ENCODE results near the gene KIAA1549. TPM values are rescaled to one million over a fixed set of nuclear protein-coding genes. Genes with fewer than 3 reads are reported as not detected.

The KIAA1549 gene
- total RNA-seq, 1 donor from 2014 or later, result 2.5 TPM

DNA sequence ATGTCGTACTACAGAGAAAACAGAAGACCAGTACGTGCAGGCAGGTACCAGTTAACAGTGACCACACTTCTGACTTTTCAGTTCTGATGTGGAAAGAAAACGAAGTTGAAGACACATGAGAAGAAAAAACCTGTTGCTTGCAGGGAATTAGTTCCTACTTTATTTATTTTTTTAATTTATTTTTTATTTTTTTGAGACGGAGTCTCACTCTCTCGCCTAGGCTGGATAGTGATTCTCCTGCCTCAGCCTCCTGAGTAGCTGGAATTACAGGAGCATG is 109.4 kb downstream of the KIAA1549 start:
- intact Hi-C loops (cut with micrococcal nuclease), result no loop called here

DNA sequence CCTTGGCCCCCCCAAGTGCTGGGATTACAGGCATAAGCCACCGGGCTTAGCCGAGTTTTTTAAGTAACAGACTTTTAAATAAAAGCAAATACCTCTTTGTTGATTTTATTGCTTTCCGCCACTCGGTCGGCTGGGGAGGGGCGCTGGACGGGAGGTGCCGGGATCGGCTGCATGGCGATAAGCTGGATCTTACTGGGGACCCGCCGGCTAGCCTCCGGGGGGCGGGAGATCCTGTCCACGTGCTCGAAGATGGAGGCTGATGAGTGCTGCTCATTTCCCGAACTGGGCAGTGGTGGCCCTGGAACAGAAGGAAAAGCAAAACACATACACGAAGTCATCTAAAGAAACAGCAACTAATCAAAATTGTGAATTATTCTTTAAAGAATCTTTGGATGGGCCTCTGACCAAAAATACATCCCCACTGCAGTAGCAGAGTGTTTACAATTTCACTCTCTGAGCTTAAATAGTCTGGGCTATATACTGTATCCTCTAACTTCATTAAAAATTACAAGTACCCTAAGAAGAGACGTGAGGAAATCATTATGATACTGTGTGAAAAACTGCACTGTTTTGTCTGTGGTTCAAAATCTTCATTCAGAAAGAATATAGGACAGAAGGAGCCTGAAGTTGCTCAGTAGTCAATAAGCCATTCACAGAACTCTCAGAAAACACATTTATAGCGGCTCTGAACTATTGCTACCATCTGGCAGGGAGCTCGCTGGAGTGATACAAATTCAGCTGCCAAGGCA is 110.0 kb downstream of the KIAA1549 start:
- DNase-seq (no peak), ATAC-seq (no peak)
- intact Hi-C loops (cut with micrococcal nuclease), result no loop called here

More for the DNA sequence above, 109.4 kb downstream of the KIAA1549 start:
- no peak for ATAC-seq
- no peak for DNase-seq

DNA sequence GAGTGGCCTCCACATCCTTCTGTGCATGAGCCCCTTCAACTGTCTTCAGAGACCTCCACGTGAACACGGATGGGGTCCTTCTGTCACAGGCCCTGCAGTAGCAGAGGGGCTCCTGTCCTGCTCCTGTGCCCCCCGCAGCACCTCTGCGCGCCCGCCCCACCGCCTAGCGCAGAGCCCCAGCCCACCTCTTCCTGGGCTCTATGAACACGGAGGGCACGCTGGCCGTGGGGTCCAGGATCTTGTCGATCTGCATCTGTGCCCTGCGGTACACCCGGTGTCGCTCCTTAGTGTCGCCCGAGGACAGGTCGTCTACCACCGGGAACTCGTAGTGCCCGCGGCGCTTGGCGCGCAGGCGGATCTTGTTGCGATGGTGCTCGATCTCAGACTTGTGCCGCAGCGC is 111.8 kb downstream of the KIAA1549 start:
- DNase-seq (no peak), ATAC-seq (no peak)
- intact Hi-C loops (cut with micrococcal nuclease), result no loop called here

DNA sequence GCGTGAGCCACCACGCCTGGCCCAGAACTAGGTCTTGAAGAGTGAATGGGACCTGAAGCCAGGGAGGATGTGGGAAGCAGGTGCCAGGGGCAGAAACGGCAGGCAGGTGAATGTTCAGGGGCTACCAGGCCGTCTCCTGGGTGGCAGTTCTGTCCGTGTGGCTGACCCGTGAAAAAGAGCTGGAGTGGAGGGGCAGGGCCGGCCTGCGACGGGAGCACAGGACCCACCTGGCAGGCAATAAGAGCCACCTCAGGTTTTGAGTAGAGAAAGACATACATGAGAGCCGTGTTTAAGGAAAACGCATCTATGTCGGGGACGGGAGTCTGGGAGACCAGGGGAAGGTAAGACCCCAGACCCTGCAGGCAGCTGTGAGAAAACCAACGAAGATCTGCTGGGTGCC is 112.5 kb downstream of the KIAA1549 start:
- ATAC-seq, result no peak

DNA sequence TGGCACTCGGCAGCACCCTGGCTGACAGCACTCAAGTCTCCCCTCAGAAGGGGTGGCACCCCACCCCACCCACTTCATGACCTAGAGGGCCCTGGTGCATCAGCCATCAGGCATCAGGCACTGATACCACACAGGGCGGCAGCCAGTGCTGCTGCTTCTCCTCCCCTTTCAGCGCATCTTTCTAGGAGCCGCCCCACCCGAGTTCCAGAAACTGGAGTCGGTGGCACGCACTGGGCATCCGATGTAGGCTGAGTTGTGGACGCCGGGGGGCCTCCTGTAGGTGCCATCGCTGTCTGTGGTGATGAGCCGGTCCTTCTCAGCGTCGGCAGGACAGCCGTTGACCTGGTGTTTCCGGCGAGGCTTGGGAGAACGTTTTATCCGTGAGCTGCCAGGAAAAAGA is 113.4 kb downstream of the KIAA1549 start:
- DNase-seq (no peak), ATAC-seq (no peak)
- intact Hi-C loops (cut with micrococcal nuclease), result no loop called here

More for the DNA sequence above, 112.5 kb downstream of the KIAA1549 start:
- no peak for DNase-seq
- intact Hi-C loops (cut with micrococcal nuclease), result no loop called here

DNA sequence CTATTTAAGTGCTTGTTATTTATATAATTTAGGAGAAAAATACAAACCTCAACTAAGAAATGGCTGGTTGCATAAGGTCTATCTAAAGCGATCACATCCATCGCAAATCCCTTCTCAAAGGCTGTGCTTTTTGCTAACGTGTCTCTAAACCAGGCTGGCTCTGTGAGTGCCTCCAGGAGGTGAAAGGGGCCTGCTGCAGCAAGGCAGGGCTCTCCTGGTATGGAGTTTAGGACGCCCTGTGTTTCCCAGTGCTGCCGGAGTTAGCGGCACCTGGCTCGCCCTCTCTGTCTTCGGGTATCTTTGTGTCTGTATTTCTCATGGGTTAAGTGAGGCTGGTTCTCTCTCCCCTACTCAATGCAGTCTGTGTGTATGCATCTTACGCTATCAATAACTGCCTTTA is 114.8 kb downstream of the KIAA1549 start:
- no peak for DNase-seq
- intact Hi-C loops (cut with micrococcal nuclease), result no loop called here
- no peak for ATAC-seq

DNA sequence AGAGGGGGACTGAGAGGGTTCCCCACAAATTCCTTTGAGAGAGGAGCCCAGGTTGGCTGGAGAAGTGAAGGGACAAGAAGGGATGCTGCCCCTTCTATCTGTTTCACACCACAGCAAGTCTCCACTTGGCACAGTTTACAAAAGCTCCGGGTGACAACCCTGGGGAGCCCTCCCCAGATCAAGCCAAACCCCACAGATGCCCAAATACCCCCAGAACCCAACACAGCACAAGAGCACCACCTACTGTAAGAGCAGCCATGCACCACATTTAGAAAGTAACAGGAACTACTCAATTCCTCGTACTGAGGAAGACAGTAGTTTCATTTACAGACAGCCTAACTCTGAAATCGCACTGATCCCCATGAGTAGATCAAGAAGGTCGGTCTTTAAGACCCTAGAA is 115.3 kb downstream of the KIAA1549 start:
- ATAC-seq (no peak), DNase-seq (no peak)
- intact Hi-C loops (cut with micrococcal nuclease), result no loop called here

DNA sequence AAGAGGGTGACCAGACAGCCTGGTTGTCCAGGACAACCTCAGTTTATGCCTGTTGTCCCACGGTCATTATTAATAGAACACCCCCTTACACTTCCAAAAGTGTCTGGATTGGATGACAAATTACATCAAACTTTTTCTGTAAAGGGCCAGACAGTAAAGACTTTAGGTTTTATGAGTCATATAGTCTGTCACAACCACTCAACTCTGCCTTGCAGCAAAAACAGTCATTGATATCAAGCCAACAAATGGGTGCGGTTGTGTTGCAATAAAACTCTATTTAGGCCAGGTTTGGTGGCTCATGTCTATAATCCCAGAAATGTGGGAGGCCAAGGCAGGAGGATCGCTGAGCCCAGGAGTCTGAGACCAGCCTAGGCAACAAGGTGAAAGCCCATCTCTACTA is 116.5 kb downstream of the KIAA1549 start:
- intact Hi-C loops (cut with micrococcal nuclease), result no loop called here
- DNase-seq (no peak), ATAC-seq (no peak)

DNA sequence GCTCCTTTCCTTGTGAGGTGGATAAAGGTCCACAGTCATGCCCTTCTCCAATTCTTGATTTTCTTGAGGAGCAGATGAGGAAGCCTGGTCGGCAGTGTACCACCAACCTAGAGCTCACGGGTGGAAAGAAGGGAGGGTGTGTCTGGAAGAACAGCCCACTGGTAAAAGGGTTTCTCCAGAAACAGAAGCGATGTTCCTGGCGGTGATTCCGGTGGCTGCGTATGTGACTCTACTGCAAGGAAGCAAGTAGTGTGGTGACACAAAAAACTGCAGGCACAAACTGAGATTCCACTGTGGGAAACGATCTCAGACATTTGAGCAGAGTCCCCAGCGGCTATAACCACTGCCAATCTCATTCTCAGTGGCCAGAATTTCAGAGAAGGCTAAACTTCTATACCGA is 117.3 kb downstream of the KIAA1549 start:
- ATAC-seq (no peak), DNase-seq (no peak)
- intact Hi-C loops (cut with micrococcal nuclease), result no loop called here

DNA sequence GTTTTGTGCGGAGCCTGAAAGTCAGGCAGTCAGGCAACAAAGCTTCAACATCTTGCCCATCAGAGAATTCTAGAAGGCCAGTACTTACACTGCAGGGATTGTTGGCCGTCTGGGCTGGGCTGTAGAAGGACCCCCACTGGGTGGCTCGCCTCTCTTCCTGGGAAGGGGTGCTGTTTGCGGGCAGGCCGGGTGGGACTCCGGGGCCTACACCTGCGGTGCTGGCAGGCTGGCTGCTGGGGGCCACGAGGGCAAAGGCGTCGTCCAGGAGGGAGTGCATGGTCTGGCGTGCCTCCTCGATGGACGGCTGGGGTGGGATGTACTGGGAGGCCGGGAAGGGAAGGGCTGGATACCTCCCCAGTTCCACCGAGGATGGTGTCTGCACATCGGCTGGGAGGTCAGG is 120.1 kb downstream of the KIAA1549 start:
- ATAC-seq (no peak), DNase-seq (no peak)
- intact Hi-C loops (cut with micrococcal nuclease), result no loop called here

DNA sequence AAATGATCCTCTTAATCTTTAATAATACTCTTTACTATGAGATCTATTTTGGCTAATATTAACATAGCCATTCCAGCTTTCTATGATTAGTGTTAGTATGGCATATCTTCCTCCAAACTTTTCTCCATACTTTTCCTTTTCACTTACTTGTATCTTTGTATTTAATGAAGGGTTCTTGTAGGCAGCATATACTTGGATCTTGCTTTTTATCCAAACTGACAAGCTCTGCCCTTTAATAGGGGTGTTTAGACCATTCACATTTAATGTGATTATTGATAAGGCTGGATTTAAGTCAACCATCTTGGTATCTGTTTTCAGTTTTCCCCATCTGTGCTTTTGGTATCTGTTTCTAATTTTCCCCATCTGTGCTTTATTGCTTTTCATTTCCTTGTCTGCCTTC is 123.5 kb downstream of the KIAA1549 start:
- no peak for ATAC-seq
- no peak for DNase-seq
- intact Hi-C loops (cut with micrococcal nuclease), result no loop called here

DNA sequence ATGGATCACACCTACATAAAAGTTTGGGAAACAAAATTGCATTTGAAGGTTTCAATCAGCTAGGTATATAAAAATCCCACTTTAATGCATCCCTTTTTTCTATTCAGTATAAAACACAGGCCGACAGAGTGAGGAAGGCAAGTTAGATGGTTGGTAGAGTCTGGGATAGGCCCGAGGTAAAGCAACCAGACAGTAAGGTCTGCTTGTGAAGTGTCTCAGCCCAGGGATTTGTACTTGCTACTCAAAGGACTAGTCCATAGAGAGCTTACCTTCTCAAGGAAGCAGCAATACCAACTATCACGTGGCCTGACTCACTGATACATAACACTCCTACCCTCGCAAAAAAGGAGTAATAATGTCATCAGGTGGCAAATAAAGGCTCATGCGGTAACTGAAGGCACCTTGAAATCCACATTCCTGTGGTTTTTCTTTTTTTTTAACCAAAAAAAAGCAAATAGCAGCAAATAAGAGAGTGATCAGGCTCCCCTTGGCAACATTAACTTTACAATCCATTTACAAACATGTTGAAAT is 127.0 kb downstream of the KIAA1549 start:
- DNase-seq, result no peak
- no peak for ATAC-seq
- intact Hi-C loops (cut with micrococcal nuclease), result no loop called here

DNA sequence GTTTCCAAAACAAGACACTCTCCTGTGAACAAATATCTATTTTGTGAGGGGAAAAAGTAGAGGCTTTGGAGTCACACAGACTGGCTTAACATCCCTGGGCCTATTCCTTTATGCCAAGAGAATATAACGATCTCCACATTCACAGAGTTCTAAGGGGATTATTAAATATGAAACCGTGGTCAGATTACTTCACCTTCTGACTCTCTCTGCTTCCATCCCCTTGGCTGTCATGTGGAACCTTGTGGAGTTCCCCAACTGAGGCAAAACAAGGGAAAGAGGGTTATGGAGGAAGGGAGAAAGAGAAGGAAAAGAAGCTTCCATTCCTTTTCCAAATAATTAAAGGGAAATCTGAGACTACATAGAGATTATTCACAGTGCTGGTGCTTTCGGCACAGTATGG is 127.7 kb downstream of the KIAA1549 start:
- intact Hi-C loops (cut with micrococcal nuclease), result no loop called here
- DNase-seq (no peak), ATAC-seq (no peak)

DNA sequence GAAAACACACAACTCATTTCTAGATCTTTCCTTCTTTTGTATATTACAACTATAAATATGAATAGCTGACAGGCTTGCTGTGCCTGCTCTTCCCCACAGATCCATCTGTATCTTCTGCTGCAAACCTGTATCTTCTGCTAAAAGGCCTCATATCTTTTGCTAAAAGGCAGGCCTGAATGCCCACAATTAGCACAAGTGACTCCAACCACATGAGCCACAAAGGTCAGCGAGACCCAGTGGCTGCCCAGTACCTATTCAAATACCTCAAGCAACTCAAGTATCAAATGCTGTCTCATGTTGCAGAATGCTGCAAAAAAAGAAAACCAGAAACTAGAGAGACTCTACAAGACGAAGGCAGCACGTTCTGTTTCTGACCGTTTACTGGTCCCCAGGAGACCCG is 128.7 kb downstream of the KIAA1549 start:
- DNase-seq (no peak), ATAC-seq (no peak)
- intact Hi-C loops (cut with micrococcal nuclease), result no loop called here

DNA sequence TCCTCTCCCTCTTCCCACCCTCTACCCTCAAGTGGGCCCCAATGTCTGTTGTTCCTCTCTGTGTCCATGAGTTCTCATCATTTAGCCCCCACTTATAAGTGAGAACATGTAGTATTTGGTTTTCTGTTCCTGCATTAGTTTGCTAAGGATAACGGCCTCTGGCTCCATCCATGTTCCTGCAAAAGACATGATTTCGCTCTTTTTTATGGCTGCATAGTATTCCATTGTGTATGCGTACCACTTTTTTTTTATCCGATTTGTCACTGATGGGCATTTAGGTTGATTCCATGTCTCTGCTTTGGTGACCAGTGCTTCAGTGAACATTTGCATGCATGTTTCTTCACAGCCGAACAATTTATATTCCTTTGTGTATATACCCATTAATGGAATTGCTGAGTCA is 131.5 kb downstream of the KIAA1549 start:
- ATAC-seq (no peak), DNase-seq (no peak)
- intact Hi-C loops (cut with micrococcal nuclease), result no loop called here

DNA sequence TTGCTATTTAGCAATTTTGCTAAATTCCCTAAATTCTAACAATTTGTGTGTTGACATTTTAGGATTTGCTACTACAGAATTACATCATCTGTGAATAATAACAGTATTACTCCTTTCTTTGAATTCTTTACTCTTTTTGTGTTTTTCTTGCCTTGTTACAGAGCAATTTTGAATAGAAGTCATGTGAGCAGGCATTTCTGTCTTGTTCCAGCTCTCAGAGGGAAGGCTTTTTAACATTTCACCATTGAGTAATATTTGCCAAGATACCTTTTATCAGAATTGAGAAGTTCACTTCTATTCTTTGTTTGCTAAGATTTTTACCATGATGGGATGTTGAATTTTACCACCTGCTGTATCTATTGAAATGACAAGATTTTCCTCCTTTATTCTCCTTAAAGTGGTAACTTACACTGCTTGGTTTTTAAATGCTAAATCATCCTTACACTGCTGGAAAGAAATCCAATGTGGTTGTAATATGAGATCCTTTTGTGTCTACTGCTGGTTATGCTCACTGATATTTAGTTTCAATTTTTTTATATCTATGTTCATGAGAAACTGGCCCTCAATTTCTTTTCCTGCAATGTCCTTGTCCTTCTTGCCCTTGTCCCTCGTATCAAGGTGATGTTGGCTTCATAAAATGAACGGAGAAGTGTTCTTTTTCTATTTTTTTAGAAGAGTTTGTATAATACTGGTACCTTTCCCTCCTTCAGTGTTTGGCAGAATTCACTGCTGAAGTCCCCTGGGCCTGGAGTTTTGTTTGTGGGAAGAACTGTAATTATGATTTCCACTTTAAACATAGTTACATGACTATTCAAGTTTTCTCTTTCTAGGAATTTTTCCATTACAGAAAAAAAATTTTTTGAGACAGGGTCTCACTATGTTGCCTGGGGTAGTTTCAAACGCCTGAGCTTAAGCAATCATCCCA is 132.9 kb downstream of the KIAA1549 start:
- ATAC-seq (no peak), DNase-seq (no peak)
- intact Hi-C loops (cut with micrococcal nuclease), result no loop called here

DNA sequence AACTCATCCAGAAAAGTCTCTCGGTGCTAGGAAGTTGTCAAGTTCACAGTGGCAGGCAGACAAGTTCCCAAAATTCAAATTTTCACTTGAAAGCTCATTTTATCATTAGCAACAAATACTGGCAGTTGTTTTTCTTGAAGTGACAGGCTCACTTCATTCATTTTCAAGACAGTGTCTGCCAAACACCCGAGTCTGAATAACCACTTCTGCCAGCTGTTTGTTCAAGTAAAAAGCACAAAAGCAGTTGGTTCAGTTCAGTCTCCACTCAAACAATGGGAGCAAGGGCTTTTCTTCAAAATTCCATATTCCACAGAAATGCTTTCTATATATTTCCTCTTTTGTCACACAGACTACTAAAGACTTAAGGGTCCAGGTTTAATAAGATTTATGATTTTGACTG is 135.5 kb downstream of the KIAA1549 start:
- intact Hi-C loops (cut with micrococcal nuclease), result no loop called here
- ATAC-seq, result no peak
- no peak for DNase-seq

DNA sequence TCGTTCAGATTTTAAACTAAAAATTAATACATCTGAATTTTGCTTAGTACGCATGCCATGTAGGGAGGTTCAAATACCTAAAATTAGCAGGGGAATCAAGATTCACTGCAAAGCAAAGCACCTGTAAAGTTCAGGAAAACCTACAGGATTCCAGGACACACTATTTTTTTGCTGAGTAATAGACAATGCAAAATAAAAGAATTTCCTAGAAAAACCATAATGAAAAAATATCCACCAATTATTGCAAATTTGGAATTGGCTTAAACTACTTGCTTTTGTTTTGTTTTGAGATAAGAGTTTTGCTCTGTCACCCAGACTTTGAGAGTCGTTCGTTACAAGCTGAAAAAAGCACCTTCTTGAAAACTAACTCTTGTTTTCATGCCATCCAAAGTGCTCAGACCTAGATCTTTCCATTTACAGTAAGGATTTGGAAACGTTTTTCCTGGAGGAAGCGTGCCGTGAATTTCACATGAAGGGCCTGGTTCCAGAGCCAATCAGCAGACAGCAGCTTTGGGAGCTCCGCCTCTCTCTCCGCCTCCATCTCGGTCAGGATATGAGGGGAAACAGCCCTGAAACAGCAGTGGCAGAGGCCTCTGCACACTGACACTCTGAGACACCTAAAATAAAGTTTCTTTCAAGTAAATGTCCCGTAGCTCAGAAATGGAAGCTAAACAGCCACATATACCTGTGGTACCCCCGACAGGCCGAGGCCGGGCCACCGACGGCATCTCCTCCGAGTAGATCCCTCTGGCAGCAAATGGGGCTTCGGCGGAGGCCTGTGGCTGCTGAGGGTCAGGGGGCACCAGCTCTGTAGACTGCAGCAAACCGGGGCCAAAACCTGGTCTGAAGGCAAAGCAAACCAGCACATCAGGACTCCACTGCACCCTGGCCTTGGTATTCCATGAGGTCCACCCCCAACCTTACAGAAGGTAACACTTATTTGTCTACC is 137.3 kb downstream of the KIAA1549 start:
- no peak for DNase-seq

DNA sequence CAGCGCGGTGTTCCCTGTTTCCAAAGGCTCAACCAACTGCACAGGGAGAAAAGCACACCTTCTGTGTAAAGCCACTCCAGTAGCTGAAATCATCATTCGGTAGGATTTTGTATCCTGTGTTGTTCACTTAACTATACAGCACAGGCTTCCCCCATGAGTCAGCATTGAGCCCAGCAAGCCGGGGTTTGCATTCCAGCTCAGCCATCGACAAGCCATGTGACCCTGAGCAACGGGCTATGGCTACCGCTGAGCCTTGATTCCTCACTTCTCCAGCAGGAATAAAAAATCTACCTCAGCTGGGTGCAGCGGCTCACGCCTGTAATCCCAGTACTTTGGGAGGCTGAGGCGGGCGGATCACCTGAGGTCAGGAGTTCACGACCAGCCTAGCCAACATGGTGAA is 139.1 kb downstream of the KIAA1549 start:
- DNase-seq (no peak), ATAC-seq (no peak)
- intact Hi-C loops (cut with micrococcal nuclease), result no loop called here

More for the DNA sequence above, 137.3 kb downstream of the KIAA1549 start:
- ATAC-seq, result no peak
- intact Hi-C loops (cut with micrococcal nuclease), result no loop called here

DNA sequence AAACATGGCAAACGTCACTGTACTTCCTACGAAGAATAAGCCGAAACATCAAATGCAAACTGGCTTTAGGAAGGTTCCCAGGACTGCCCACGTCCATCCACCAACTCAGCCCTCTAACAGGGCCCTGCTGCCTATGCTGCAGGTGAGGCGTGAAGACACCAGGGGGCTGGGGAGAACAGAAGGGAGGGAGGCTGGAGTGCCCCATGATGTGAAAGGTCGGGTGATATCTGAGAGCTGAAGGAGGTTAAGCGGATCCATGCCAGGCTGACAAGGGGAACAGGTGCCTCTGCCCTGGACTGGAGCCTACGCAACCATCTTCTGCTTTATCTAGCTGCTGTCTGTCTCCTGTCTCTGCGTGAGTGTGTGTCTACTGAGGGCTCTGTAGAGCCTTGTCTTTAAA is 143.0 kb downstream of the KIAA1549 start:
- ATAC-seq (no peak), DNase-seq (no peak)
- intact Hi-C loops (cut with micrococcal nuclease), result no loop called here

Measured in left ventricle myocardium superior (tissue), 1 donor.